CD4-positive, alpha-beta T cell treated with Interleukin-15 for 1 hour (primary cell): ENCODE data around the gene PXN.

Source experiments
- DNase-seq: peaks from one replicate; pipeline ENCODE4 v3.0.0-alpha.2; 2020

The PXN gene

DNA sequence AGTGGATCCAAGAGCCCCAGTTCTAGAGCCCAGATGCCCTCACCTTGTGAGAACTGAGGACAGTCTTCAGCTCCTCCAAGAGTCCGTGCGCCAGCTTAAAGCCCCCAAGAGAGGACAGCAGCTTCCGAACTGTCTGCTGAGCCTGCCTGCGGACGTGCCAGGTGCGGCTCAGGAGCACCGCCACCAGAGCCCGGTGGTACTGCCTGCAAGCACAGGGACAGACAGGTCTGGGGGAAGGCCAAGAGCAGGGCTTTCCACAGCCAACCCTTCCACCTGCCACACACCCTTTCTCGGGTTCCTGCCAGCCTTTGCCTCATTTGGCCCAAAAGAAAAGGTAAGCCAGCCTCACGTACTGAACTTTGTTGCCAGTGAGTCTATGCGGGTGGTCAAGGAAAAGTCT lies 101.2 kb downstream of the PXN start:
- DNase-seq: no peak

DNA sequence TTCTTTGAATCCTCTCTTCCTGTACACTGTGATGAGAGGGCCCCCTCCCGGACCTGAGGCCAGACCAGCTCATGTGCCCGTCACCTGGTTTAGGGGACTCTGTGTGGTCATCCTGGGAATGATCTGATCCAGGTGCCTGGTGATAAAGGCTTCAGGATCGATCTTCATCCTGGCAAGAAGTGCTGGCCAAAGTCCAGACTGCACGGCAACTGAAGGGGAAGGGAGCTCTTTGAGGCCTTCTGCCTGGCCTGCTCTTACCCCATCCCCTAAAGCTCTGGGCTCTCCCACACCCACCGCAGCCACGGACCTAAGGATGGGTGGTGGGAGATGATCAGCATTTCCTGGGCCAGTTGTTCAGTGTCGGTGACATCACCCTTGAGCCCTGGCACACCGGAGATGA lies 102.8 kb downstream of the PXN start:
- DNase-seq: no peak

- no peak for DNase-seq
Measured at GRCh38 chr12:120161852-120162251, 103.7 kb downstream of the PXN start.
